RWPE2 (cell line): ENCODE measurements around the gene DRGX.

Experiments used
- ATAC-seq: fragments of 200-7000 bp; cut with Tn5 transposase; 3 replicates; pipeline ENCODE4 v1.9.1; 2021; ENCODE audit warnings: low read depth
- DNase-seq: peaks from one replicate; pipeline ENCODE4 v3.0.0-alpha.2; 2020; ENCODE audit warnings: low spot score
- H3K27ac ChIP-seq: fragments of 450-650 bp; 2 replicates; pipeline ENCODE4 v1.5.1; 2017; ENCODE audit warnings: mild to moderate bottlenecking; ENCODE audit not compliant: poor library complexity, severe bottlenecking
- H3K27me3 ChIP-seq: fragments of 250-450 bp; sonication (Bioruptor Pico); 2 replicates; pipeline ENCODE4 v1.5.1; 2021; ENCODE audit warnings: mild to moderate bottlenecking, moderate library complexity; ENCODE audit not compliant: insufficient read depth, poor library complexity, severe bottlenecking
- H3K36me3 ChIP-seq: fragments of 250-450 bp; sonication (Bioruptor Pico); 2 replicates; pipeline ENCODE4 v1.5.1; 2020; ENCODE audit warnings: low read depth, mild to moderate bottlenecking, moderate library complexity
- H3K4me1 ChIP-seq: fragments of 250-450 bp; sonication (Bioruptor Pico); 2 replicates; pipeline ENCODE4 v1.5.1; 2021; ENCODE audit warnings: mild to moderate bottlenecking, moderate library complexity; ENCODE audit not compliant: insufficient read depth, poor library complexity, severe bottlenecking
- H3K4me3 ChIP-seq: fragments of 250-450 bp; sonication (Bioruptor Pico); 2 replicates; pipeline ENCODE4 v1.5.1; 2021; ENCODE audit warnings: mild to moderate bottlenecking, moderate library complexity; ENCODE audit not compliant: severe bottlenecking
- H3K9me3 ChIP-seq: fragments of 250-450 bp; sonication (Bioruptor Pico); 2 replicates; pipeline ENCODE4 v1.5.1; 2021; ENCODE audit warnings: mild to moderate bottlenecking, moderate library complexity; ENCODE audit not compliant: severe bottlenecking
- TF ChIP-seq, protein P1 (sequence below): fragments of 450-650 bp; IDR thresholded peaks from one replicate; pipeline ENCODE4 v1.5.1; 2017; ENCODE audit warnings: mild to moderate bottlenecking, moderate library complexity; ENCODE audit not compliant: poor library complexity, severe bottlenecking

The DRGX gene

DNA sequence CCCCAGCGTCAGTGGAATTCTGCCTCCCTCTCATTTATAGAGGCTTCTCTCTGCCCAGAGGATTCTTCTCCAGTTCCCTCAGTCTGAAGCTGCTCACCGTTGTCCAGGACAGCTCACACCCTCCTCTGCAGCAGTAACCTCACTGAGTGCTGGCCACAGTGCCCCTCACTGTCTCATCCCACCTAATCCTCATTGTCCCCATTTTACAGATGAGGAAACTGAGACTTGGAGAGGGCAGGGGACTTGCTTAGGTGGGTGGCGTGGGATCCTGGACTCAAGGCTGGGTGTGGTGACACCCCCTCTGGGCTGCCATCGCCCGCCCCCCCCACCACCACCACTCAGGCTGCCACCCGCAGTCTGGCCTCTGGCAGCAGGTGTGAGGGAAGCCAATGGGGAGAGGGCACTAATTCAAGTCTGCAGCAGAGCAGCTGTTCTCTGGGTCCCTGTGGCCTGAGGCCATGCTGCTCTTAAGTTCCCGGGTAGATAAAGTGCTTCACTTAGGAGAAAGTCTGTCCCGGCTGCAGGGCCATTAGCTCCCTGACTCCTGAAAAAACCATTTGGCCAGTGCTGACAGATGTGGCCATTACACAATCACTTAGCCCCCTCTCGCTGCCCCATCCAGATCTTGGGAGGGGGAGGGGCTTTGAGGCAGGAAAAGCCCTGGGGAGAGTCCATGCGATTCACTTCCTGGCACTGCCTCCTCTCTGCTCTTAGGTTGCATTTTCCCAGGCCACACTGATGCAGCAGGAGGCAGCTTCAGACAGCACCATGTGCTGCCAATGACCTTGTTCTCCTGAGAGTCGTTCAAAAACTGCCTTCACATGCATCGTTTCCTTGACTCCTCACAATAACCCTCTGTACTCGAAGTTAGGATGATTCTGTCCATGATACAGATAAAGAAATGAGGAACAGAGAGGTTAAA, 36.3 kb downstream of the DRGX start:
- Histone ChIP-seq H3K4me1 (no peaks in the 10 kb centered on the region), H3K27ac (no peak overlapping the region), H3K27me3 (no peaks in the 10 kb centered on the region), H3K4me3 (no peak overlapping the region), H3K36me3 (no peaks in the 10 kb centered on the region), H3K9me3 (no peaks in the 10 kb centered on the region)
- ATAC-seq (no peak), DNase-seq (no peak)
- TF ChIP-seq, protein P1, sequence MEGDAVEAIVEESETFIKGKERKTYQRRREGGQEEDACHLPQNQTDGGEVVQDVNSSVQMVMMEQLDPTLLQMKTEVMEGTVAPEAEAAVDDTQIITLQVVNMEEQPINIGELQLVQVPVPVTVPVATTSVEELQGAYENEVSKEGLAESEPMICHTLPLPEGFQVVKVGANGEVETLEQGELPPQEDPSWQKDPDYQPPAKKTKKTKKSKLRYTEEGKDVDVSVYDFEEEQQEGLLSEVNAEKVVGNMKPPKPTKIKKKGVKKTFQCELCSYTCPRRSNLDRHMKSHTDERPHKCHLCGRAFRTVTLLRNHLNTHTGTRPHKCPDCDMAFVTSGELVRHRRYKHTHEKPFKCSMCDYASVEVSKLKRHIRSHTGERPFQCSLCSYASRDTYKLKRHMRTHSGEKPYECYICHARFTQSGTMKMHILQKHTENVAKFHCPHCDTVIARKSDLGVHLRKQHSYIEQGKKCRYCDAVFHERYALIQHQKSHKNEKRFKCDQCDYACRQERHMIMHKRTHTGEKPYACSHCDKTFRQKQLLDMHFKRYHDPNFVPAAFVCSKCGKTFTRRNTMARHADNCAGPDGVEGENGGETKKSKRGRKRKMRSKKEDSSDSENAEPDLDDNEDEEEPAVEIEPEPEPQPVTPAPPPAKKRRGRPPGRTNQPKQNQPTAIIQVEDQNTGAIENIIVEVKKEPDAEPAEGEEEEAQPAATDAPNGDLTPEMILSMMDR = no peak

GRCh38 chr10:49357910-49358309, 38.0 kb downstream of the DRGX start:
- H3K4me3 ChIP-seq = no peak overlapping the region
- H3K36me3 ChIP-seq = no peaks in the 10 kb centered on the region
- no peak for ATAC-seq
- TF ChIP-seq, protein P1 = no peak
- H3K27me3 ChIP-seq = no peaks in the 10 kb centered on the region
- no peaks in the 10 kb centered on the region for H3K4me1 ChIP-seq
- H3K27ac ChIP-seq = no peak overlapping the region
- no peaks in the 10 kb centered on the region for H3K9me3 ChIP-seq
- DNase-seq = no peak

GRCh38 chr10:49356944-49357343, 38.9 kb downstream of the DRGX start:
- ATAC-seq (no peak), DNase-seq (no peak)
- Histone ChIP-seq H3K36me3 (no peaks in the 10 kb centered on the region), H3K27me3 (no peaks in the 10 kb centered on the region), H3K27ac (no peak overlapping the region), H3K9me3 (no peaks in the 10 kb centered on the region), H3K4me1 (no peaks in the 10 kb centered on the region), H3K4me3 (no peak overlapping the region)
- TF ChIP-seq, protein P1 = no peak

DNA sequence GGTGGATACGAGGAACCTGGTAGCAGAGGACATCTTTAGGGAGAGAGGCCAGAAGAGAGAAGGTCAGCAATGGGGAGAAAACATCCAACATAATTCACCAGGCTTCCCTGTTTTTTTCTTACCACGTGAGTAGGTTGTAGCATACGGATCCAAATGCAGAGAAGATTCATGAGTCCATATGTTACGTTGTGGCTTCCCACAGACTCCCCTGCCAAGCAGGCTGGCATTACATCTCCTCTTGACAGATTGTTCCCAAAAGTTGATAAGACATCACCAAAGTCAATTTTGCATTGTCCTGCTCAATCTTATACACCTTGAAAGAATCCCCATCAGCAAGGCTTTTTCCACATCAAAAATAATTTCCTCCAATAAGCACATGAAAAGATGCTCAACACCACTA, 39.7 kb downstream of the DRGX start:
- ATAC-seq (no peak), DNase-seq (no peak)
- no peaks in the 10 kb centered on the region for H3K36me3 ChIP-seq
- no peaks in the 10 kb centered on the region for H3K4me1 ChIP-seq
- no peaks in the 10 kb centered on the region for H3K9me3 ChIP-seq
- H3K27ac ChIP-seq = no peak overlapping the region
- TF ChIP-seq, protein P1 = no peak
- no peak overlapping the region for H3K4me3 ChIP-seq
- no peaks in the 10 kb centered on the region for H3K27me3 ChIP-seq

DNA sequence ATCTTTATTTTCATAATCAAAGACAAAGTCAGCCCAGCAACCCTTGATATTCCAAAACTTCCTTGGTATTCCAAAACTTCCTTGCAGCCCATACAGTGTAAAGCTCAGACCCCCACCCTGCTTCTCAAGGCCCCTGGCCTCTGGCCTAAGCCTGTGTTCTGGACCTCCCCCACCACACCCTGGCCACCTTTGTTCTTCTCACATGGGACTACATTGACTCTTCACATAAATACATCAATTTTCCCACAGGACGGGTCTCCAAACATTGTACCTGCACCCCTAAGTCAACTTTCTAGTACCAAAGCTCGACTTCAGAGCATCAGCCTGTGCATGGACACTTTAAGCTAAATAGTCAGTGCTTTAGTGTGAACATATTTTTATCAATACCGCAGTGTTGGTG, 40.7 kb downstream of the DRGX start:
- Histone ChIP-seq H3K36me3 (no peaks in the 10 kb centered on the region), H3K9me3 (no peaks in the 10 kb centered on the region), H3K27ac (no peak overlapping the region), H3K4me3 (no peak overlapping the region), H3K4me1 (no peaks in the 10 kb centered on the region), H3K27me3 (no peaks in the 10 kb centered on the region)
- DNase-seq (no peak), ATAC-seq (no peak)
- TF ChIP-seq, protein P1 = no peak
